Gastrocnemius medialis (tissue), 4 donors: ENCODE measurements around the gene ZCCHC24. TPM values are rescaled to one million over a fixed set of nuclear protein-coding genes. Genes with fewer than 3 reads are reported as not detected.

Experiments
- ATAC-seq, 2 donors: fragments of 150-250 bp; one replicate each; pipeline ENCODE4 v1.9.1; 2016
- DNase-seq, 2 donors: peaks; one replicate each; pipeline ENCODE4 v3.0.0-alpha.2; 2019
- H3K27ac ChIP-seq, 4 donors: fragments of 200-600 bp; sonication (generic); 1 replicate in 1 of 4; 2 replicates in 3 of 4; pipeline ENCODE4 v1.5.1; 2016 to 2018; ENCODE audit warnings: mild to moderate bottlenecking in 2 of 4, moderate library complexity in 1 of 4
- H3K27me3 ChIP-seq, 3 donors: fragments of 200-600 bp; sonication (generic) in 2 of 3; 1 replicate in 1 of 3; 2 replicates in 2 of 3; pipeline versions ENCODE4 v1.5.1 to v1.6.0; 2016 to 2019; ENCODE audit warnings: mild to moderate bottlenecking in 1 of 3, moderate library complexity in 1 of 3
- H3K36me3 ChIP-seq, 2 donors: fragments of 200-600 bp; sonication (generic) in 1 of 2; one replicate each; pipeline ENCODE4 v1.5.1; 2017 to 2018
- H3K4me1 ChIP-seq, 2 donors: fragments of 200-600 bp; sonication (generic) in 1 of 2; one replicate each; pipeline ENCODE4 v1.5.1; 2016 to 2017; ENCODE audit warnings: mild to moderate bottlenecking in 2 of 2
- H3K4me3 ChIP-seq, 4 donors: fragments of 200-600 bp; sonication (generic) in 3 of 4; 1 replicate in 1 of 4; 2 replicates in 3 of 4; pipeline ENCODE4 v1.5.1; 2016 to 2019; ENCODE audit warnings: mild to moderate bottlenecking in 2 of 4
- H3K9me3 ChIP-seq, 3 donors: fragments of 200-600 bp; sonication (generic) in 2 of 3; 1 replicate in 1 of 3; 2 replicates in 2 of 3; pipeline ENCODE4 v1.5.1; 2016 to 2019
- CTCF ChIP-seq, 5 experiments: fragments of 450-650 bp in 3 of 5; fragments of 200-600 bp in 2 of 5; sonication (generic) in 2 of 5; IDR thresholded peaks in 4 of 5; conservative IDR thresholded peaks in 1 of 5; 1 replicate in 4 of 5; 2 replicates in 1 of 5; pipeline ENCODE4 v1.5.1; 2016 to 2019; ENCODE audit warnings: antibody characterized with exemption in 5 of 5, mild to moderate bottlenecking in 3 of 5, moderate library complexity in 3 of 5
- POLR2A ChIP-seq, 2 donors: fragments of 450-650 bp; IDR thresholded peaks; one replicate each; pipeline ENCODE4 v1.6.1; 2017; ENCODE audit warnings: antibody characterized with exemption in 2 of 2, mild to moderate bottlenecking in 2 of 2, moderate library complexity in 2 of 2
- in situ Hi-C, 4 donors: fragments of 200-750 bp; cut with MboI; loops; one replicate each; pipeline versions ENCODE4 v1.15.0 to v1.8.0; 2017; ENCODE audit warnings: low sequenced_read_pairs in 4 of 4
- intact Hi-C: fragments of 100-400 bp; cut with DNase I; formaldehyde crosslinking; loops from one replicate; pipeline ENCODE4 v1.15.1; 2023; ENCODE audit warnings: low total_unique reads
- total RNA-seq, 4 donors: library from RNA; depleted of rRNA; stranded (reverse); fragments of >200 nt; gene quantifications; one replicate each; pipeline versions ENCODE4 v1.1.0 to v1.2.3, GENCODE V29; 2016

ZCCHC24 gene
- total RNA-seq, 4 donors from 2014 or later: 59.6 to 122 (median 84.5) TPM

GRCh38 chr10:79418886-79419595 is 26.4 kb downstream of the ZCCHC24 start:
- Histone ChIP-seq H3K27me3 (no peaks in the 10 kb centered on the region), H3K36me3 (peaks cover 0 to 4% of the 10 kb centered on the region in 2 donors), H3K27ac (peak overlapping the region in 1 of 4 donors; percentile 88), H3K4me3 (no peak overlapping the region), H3K9me3 (no peaks in the 10 kb centered on the region), H3K4me1 (peaks cover 62 to 70% of the 10 kb centered on the region in 2 donors)
- in situ Hi-C loops: no loop called here
- intact Hi-C loops: no loop called here
- ATAC-seq (no peak), DNase-seq (peak in 1 of 2 donors; percentile 10)
- no peak for TF ChIP-seq CTCF (IDR thresholded peaks at IDR 0.05 in 4 of 5, conservative IDR thresholded peaks at IDR 0.05 in 1 of 5)
- no peak for TF ChIP-seq POLR2A (IDR thresholded peaks at IDR 0.05)

- TF ChIP-seq CTCF (IDR thresholded peaks at IDR 0.05 in 4 of 5, conservative IDR thresholded peaks at IDR 0.05 in 1 of 5) (no peak), POLR2A (IDR thresholded peaks at IDR 0.05) (no peak)
- intact Hi-C loops: no loop called here
- ATAC-seq: no peak
- Histone ChIP-seq H3K27me3 (no peaks in the 10 kb centered on the region), H3K4me3 (no peak overlapping the region), H3K9me3 (no peaks in the 10 kb centered on the region), H3K27ac (no peak overlapping the region), H3K36me3 (peaks cover 0 to 4% of the 10 kb centered on the region in 2 donors), H3K4me1 (peaks cover 57 to 62% of the 10 kb centered on the region in 2 donors)
- DNase-seq: peak in 1 of 2 donors; percentile 10
- in situ Hi-C loops: no loop called here
These were observed 27.1 kb downstream of the ZCCHC24 start for GRCh38 chr10:79418274-79418673.

GRCh38 chr10:79417731-79418130 is 27.7 kb downstream of the ZCCHC24 start:
- no peaks in the 10 kb centered on the region for H3K9me3 ChIP-seq
- TF ChIP-seq CTCF (IDR thresholded peaks at IDR 0.05 in 4 of 5, conservative IDR thresholded peaks at IDR 0.05 in 1 of 5) (no peak), POLR2A (IDR thresholded peaks at IDR 0.05) (no peak)
- intact Hi-C loops (no loop called here), in situ Hi-C loops (no loop called here)
- ATAC-seq: no peak
- DNase-seq: peak in 1 of 2 donors; percentile 12
- H3K27ac ChIP-seq: peak overlapping the region in 1 of 4 donors; percentile 15
- H3K27me3 ChIP-seq: no peaks in the 10 kb centered on the region
- H3K4me3 ChIP-seq: no peak overlapping the region
- H3K4me1 ChIP-seq: peaks cover 52 to 57% of the 10 kb centered on the region in 2 donors
- peaks cover 0 to 4% of the 10 kb centered on the region in 2 donors for H3K36me3 ChIP-seq

GRCh38 chr10:79417266-79417665 is 28.2 kb downstream of the ZCCHC24 start:
- peaks cover 47 to 52% of the 10 kb centered on the region in 2 donors for H3K4me1 ChIP-seq
- H3K27me3 ChIP-seq: no peaks in the 10 kb centered on the region
- no peak overlapping the region for H3K4me3 ChIP-seq
- intact Hi-C loops (no loop called here), in situ Hi-C loops (no loop called here)
- H3K9me3 ChIP-seq: no peaks in the 10 kb centered on the region
- peaks cover 0 to 4% of the 10 kb centered on the region in 2 donors for H3K36me3 ChIP-seq
- DNase-seq: peak in 1 of 2 donors; percentile 11
- ATAC-seq: no peak
- no peak overlapping the region for H3K27ac ChIP-seq
- TF ChIP-seq POLR2A (IDR thresholded peaks at IDR 0.05): no peak

GRCh38 chr10:79416578-79417255 is 28.7 kb downstream of the ZCCHC24 start:
- in situ Hi-C loops: no loop called here
- peaks cover 0 to 4% of the 10 kb centered on the region in 2 donors for H3K36me3 ChIP-seq
- no peaks in the 10 kb centered on the region for H3K27me3 ChIP-seq
- no peaks in the 10 kb centered on the region for H3K9me3 ChIP-seq
- peak overlapping the region in 1 of 4 donors; percentile 8 for H3K27ac ChIP-seq
- TF ChIP-seq CTCF (IDR thresholded peaks at IDR 0.05 in 4 of 5, conservative IDR thresholded peaks at IDR 0.05 in 1 of 5) (no peak), POLR2A (IDR thresholded peaks at IDR 0.05) (no peak)
- peaks cover 42 to 46% of the 10 kb centered on the region in 2 donors for H3K4me1 ChIP-seq
- ATAC-seq: no peak
- intact Hi-C loops: no loop called here
- peak in 1 of 2 donors; percentile 6 for DNase-seq
- no peak overlapping the region for H3K4me3 ChIP-seq
